Measurements from ENCODE around the gene BTBD18.
"Not testable (repeated sequence)": the region's sequence is repeated elsewhere in the genome, so short reads cannot be mapped to it uniquely, and the experiment has no call there.

BTBD18 gene

DNA sequence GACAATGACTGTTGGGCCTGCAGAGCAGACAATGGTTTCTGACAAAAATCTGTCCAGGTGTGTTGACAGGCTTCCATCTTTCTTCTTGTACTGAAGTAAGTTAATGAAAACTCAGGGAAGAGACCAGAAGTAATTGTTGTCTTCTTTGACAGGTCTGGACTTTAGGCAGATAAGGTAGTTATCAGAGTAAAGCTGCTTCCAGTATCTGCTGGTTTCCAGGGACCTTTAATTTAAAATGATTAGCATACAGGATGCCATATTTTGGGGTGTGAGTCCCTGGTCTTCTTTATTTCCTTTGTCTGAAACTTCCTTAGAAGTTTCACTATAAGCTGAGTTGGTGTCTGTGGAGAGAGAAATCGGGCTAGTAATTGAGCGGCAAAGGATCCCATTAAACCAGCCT is 37.8 kb downstream of the BTBD18 start:
- H3K27ac ChIP-seq (replicated peaks): no peak overlapping the region
- no peak for TF ChIP-seq GABPA (IDR thresholded peaks at IDR 0.05; ENCODE audit: low read depth)
- H3K4me3 ChIP-seq (replicated peaks; ENCODE audit: insufficient read depth, low read length): peak overlapping the region; percentile 84
- DNase-seq (ENCODE audit: low read depth in 1 of 2, low spot score in 1 of 2): no peak
- H3K27me3 ChIP-seq (ENCODE audit: insufficient read depth, poor library complexity, severe bottlenecking): no peaks in the 10 kb centered on the region

DNA sequence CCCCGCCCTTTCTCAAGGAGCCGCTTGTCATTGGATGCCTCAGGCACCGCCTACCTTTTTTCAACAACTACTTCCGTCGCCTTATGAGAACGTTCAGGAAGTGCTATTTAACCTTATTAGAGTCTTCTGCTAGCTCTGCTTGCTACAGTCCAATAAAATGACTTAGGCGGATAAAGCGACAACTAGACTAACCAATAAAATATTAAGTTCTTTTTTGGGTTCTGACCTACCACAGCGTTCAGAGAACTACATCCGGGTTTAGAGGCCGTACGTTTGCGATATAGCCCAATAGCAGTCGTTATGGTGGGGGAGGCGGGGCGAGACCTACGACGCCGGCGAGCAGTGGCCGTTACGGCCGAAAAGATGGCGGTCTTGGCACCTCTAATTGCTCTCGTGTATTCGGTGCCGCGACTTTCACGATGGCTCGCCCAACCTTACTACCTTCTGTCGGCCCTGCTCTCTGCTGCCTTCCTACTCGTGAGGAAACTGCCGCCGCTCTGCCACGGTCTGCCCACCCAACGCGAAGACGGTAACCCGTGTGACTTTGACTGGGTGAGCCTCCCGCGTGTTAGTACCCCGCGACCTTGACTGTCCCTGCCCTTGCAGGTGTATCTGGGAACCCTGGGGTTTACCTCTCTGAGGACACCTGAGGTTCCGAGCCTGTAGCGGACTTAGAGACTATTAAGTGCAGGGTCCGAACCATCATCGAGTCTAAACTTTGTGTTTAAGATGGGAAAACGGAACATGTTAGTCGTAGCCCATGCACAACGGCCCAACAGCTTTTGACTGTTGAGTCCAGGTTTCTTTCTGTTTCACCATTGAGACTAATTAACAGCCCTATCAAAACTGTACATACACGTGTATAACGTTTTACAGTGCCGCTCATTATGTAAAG is 39.1 kb downstream of the BTBD18 start, which contains the start of gene TMX2:
Gene TMX2, plus strand, starts transcription at position 338 of the 895 bp plus-strand sequence. Its CDS starts 26 bp downstream, at position 364.
- H3K27me3 ChIP-seq (ENCODE audit: insufficient read depth, poor library complexity, severe bottlenecking): no peaks in the 10 kb centered on the region
- peak within 1 kb of the TSS; percentile 97 for H3K4me3 ChIP-seq (replicated peaks; ENCODE audit: insufficient read depth, low read length)
- peak; percentile 83 for TF ChIP-seq POLR2AphosphoS5 (IDR thresholded peaks at IDR 0.05; ENCODE audit: low read depth)
- TF ChIP-seq SPI1 (IDR thresholded peaks at IDR 0.05; ENCODE audit: borderline replicate concordance, low read depth): no peak
- peak; percentile 39 for TF ChIP-seq REST (IDR thresholded peaks at IDR 0.05; ENCODE audit: insufficient replicate concordance, low read depth)
- peak; percentile 93 for TF ChIP-seq GABPA (IDR thresholded peaks at IDR 0.05; ENCODE audit: low read depth)
- H3K27ac ChIP-seq (replicated peaks): peak within 1 kb of the TSS; percentile 90
- DNase-seq (ENCODE audit: low read depth in 1 of 2, low spot score in 1 of 2): peak; percentile 94 to 97

- H3K27me3 ChIP-seq (ENCODE audit: insufficient read depth, poor library complexity, severe bottlenecking): no peaks in the 10 kb centered on the region
- H3K27ac ChIP-seq (replicated peaks): peak within 1 kb of the TSS; percentile 90
- TF ChIP-seq POLR2AphosphoS5 (IDR thresholded peaks at IDR 0.05; ENCODE audit: low read depth): no peak
- no peak for TF ChIP-seq REST (IDR thresholded peaks at IDR 0.05; ENCODE audit: insufficient replicate concordance, low read depth)
- no peak for TF ChIP-seq SPI1 (IDR thresholded peaks at IDR 0.05; ENCODE audit: borderline replicate concordance, low read depth)
- TF ChIP-seq GABPA (IDR thresholded peaks at IDR 0.05; ENCODE audit: low read depth): no peak
- no peak for TF ChIP-seq CTCF (IDR thresholded peaks at IDR 0.05; ENCODE audit: insufficient read depth, low read length)
- DNase-seq (ENCODE audit: low read depth in 1 of 2, low spot score in 1 of 2): peak; percentile 63 to 80
- peak within 1 kb of the TSS; percentile 97 for H3K4me3 ChIP-seq (replicated peaks; ENCODE audit: insufficient read depth, low read length)
Measured at GRCh38 chr11:57711414-57712255, 40.0 kb downstream of the BTBD18 start, which contains the start of gene MED19. Gene MED19 (minus strand): TSS chr11:57712215. CDS start chr11:57712179, 36 bp downstream.

GRCh38 chr11:57709802-57710367 is 41.7 kb downstream of the BTBD18 start:
- TF ChIP-seq SPI1 (IDR thresholded peaks at IDR 0.05; ENCODE audit: borderline replicate concordance, low read depth): no peak
- no peak for TF ChIP-seq CTCF (IDR thresholded peaks at IDR 0.05; ENCODE audit: insufficient read depth, low read length)
- no peak for TF ChIP-seq POLR2AphosphoS5 (IDR thresholded peaks at IDR 0.05; ENCODE audit: low read depth)
- no peak for TF ChIP-seq GABPA (IDR thresholded peaks at IDR 0.05; ENCODE audit: low read depth)
- no peak for TF ChIP-seq REST (IDR thresholded peaks at IDR 0.05; ENCODE audit: insufficient replicate concordance, low read depth)
- no peak overlapping the region for H3K4me3 ChIP-seq (replicated peaks; ENCODE audit: insufficient read depth, low read length)
- H3K27ac ChIP-seq (replicated peaks): no peak overlapping the region
- H3K27me3 ChIP-seq (ENCODE audit: insufficient read depth, poor library complexity, severe bottlenecking): no peaks in the 10 kb centered on the region
- DNase-seq (ENCODE audit: low read depth in 1 of 2, low spot score in 1 of 2): no peak

DNA sequence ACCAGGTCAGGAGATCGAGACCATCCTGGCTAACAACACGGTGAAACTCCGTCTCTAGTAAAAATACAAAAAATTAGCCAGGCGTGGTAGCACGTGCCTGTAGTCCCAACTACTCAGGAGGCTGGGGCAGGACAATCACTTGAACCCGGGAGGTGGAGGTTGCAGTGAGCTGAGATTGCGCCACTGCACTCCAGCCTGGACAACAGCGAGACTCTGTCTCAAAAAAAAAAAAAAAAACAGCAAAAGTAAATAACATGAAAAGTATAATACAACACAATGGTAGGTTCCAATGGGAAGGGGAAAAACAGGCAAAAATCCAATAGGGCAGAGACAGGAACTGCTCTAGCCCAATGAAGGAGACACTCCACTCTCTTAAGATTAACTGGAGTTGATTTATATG is 46.2 kb downstream of the BTBD18 start:
- not testable (repeated sequence) for H3K4me3 ChIP-seq (replicated peaks; ENCODE audit: insufficient read depth, low read length); H3K27ac ChIP-seq (replicated peaks); H3K27me3 ChIP-seq (ENCODE audit: insufficient read depth, poor library complexity, severe bottlenecking); DNase-seq (ENCODE audit: low read depth in 1 of 2, low spot score in 1 of 2)

Measured in HL-60 (cell line).